Liver (tissue), 9 donors: ENCODE results near the gene PPP4R1. TPM values are rescaled to one million over a fixed set of nuclear protein-coding genes. Genes with fewer than 3 reads are reported as not detected.

Source experiments
- DNase-seq: peaks from one replicate; pipeline ENCODE4 v3.0.0-alpha.2; 2017; ENCODE audit warnings: low spot score
- H3K27ac ChIP-seq, 2 donors: one replicate each; pipeline ENCODE4 v1.7.0; 2013; ENCODE audit warnings: inconsistent platforms in 2 of 2, low read length in 2 of 2, control low read depth in 1 of 2, low read depth in 1 of 2, mild to moderate bottlenecking in 1 of 2
- H3K27me3 ChIP-seq, 4 donors: one replicate each; pipeline versions ENCODE4 v1.6.1 to v1.7.0; 2013; ENCODE audit warnings: low read length in 3 of 4, inconsistent platforms in 1 of 4, mild to moderate bottlenecking in 1 of 4, moderate library complexity in 1 of 4; ENCODE audit not compliant: control insufficient read depth in 4 of 4, insufficient read depth in 4 of 4
- H3K36me3 ChIP-seq, 4 donors: one replicate each; pipeline versions ENCODE4 v1.6.1 to v1.7.0; 2013; ENCODE audit warnings: low read length in 3 of 4, mild to moderate bottlenecking in 3 of 4, low read depth in 1 of 4, moderate library complexity in 1 of 4; ENCODE audit not compliant: control insufficient read depth in 4 of 4, insufficient read depth in 3 of 4
- H3K4me1 ChIP-seq, 4 donors: one replicate each; pipeline versions ENCODE4 v1.6.1 to v1.7.0; 2013; ENCODE audit warnings: low read length in 3 of 4, mild to moderate bottlenecking in 3 of 4, moderate library complexity in 1 of 4; ENCODE audit not compliant: control insufficient read depth in 4 of 4, insufficient read depth in 4 of 4
- H3K4me3 ChIP-seq, 3 donors: one replicate each; pipeline versions ENCODE4 v1.6.1 to v1.7.0; 2013; ENCODE audit warnings: low read length in 3 of 3, control low read depth in 1 of 3, low read depth in 1 of 3, mild to moderate bottlenecking in 1 of 3
- H3K9ac ChIP-seq, 2 donors: one replicate each; pipeline ENCODE4 v1.7.0; 2013; ENCODE audit warnings: low read length in 2 of 2, mild to moderate bottlenecking in 2 of 2, moderate library complexity in 2 of 2, control low read depth in 1 of 2, low read depth in 1 of 2
- H3K9me3 ChIP-seq, 4 donors: one replicate each; pipeline versions ENCODE4 v1.6.1 to v1.7.0; 2013; ENCODE audit warnings: low read length in 3 of 4; ENCODE audit not compliant: control insufficient read depth in 4 of 4
- EGR1 ChIP-seq, 2 donors: IDR thresholded peaks; 2 replicates each; pipeline ENCODE4 v1.6.1; 2016 to 2018; ENCODE audit warnings: antibody characterized with exemption in 2 of 2, low read depth in 2 of 2
- FOXA1 ChIP-seq: IDR thresholded peaks from 2 replicates; pipeline ENCODE4 v1.6.1; 2016; ENCODE audit warnings: antibody characterized with exemption
- FOXA2 ChIP-seq: IDR thresholded peaks from 2 replicates; pipeline ENCODE4 v1.6.1; 2016; ENCODE audit warnings: antibody characterized with exemption
- GABPA ChIP-seq, 2 donors: IDR thresholded peaks in 1 of 2; conservative IDR thresholded peaks in 1 of 2; 2 replicates each; pipeline ENCODE4 v1.6.1; 2016; ENCODE audit warnings: antibody characterized with exemption in 2 of 2, mild to moderate bottlenecking in 1 of 2, moderate library complexity in 1 of 2
- HNF4A ChIP-seq, 2 donors: conservative IDR thresholded peaks; 2 replicates each; pipeline ENCODE4 v1.6.1; 2016; ENCODE audit warnings: antibody characterized with exemption in 2 of 2, mild to moderate bottlenecking in 2 of 2
- HNF4G ChIP-seq: IDR thresholded peaks from 2 replicates; pipeline ENCODE4 v1.6.1; 2016; ENCODE audit warnings: antibody characterized with exemption
- JUND ChIP-seq, 2 donors: IDR thresholded peaks; 2 replicates each; pipeline ENCODE4 v1.6.1; 2016; ENCODE audit warnings: antibody characterized with exemption in 2 of 2
- NR2F2 ChIP-seq: IDR thresholded peaks from 2 replicates; pipeline ENCODE4 v1.6.1; 2016; ENCODE audit warnings: antibody characterized with exemption
- RAD21 ChIP-seq, 2 donors: IDR thresholded peaks; 2 replicates each; pipeline ENCODE4 v1.6.1; 2016; ENCODE audit warnings: antibody characterized with exemption in 2 of 2, mild to moderate bottlenecking in 2 of 2
- RXRA ChIP-seq, 2 donors: IDR thresholded peaks; 2 replicates each; pipeline ENCODE4 v1.6.1; 2017 to 2018; ENCODE audit warnings: antibody characterized with exemption in 2 of 2, mild to moderate bottlenecking in 1 of 2
- SP1 ChIP-seq: IDR thresholded peaks from 2 replicates; pipeline ENCODE4 v1.6.1; 2018; ENCODE audit warnings: antibody characterized with exemption, mild to moderate bottlenecking
- TAF1 ChIP-seq: conservative IDR thresholded peaks from 2 replicates; pipeline ENCODE4 v1.6.1; 2016; ENCODE audit warnings: antibody characterized with exemption, mild to moderate bottlenecking
- YY1 ChIP-seq: IDR thresholded peaks from 2 replicates; pipeline ENCODE4 v1.6.1; 2016; ENCODE audit warnings: antibody characterized with exemption, mild to moderate bottlenecking
- whole genome bisulfite sequencing: extraction: QIAGEN DNeasy Blood & Tissue Kit; methylation state at CpG from one replicate; pipeline ENCODE4 v1.1.7; 2013; 5-methylcytosine and 5-hydroxymethylcytosine counted together
- polyA plus RNA-seq, 2 donors: library from polyadenylated mRNA; stranded (reverse) in 1 of 2; unstranded in 1 of 2; fragments of 200-250 nt in 1 of 2; fragments of >200 nt in 1 of 2; fragmentation: Nextera tagmentation in 1 of 2; extraction: Ambion mirVana in 1 of 2; gene quantifications; one replicate each; pipeline versions ENCODE4 v1.2.1 to v1.2.3, GENCODE V29; 2013 to 2015
- total RNA-seq, 2 donors: library from RNA; depleted of rRNA; stranded (reverse); fragments of >200 nt; gene quantifications; one replicate each; pipeline ENCODE4 v1.2.3, GENCODE V29; 2014
- TF ChIP-seq, protein P1 (sequence below): IDR thresholded peaks from 2 replicates; pipeline ENCODE4 v1.6.1; 2016; ENCODE audit warnings: antibody characterized with exemption
- TF ChIP-seq, protein P2 (sequence below): IDR thresholded peaks from 2 replicates; pipeline ENCODE4 v1.6.1; 2016; ENCODE audit warnings: antibody characterized with exemption, mild to moderate bottlenecking
- TF ChIP-seq, protein P3 (sequence below): fragments of 150-350 bp; IDR thresholded peaks from 2 replicates; pipeline ENCODE4 v1.5.1; 2017; ENCODE audit warnings: improper control_type of control experiment, low read depth, low read length; ENCODE audit not compliant: missing input control
- TF ChIP-seq, protein P4 (sequence below): IDR thresholded peaks from 2 replicates; pipeline ENCODE4 v1.6.1; 2016; ENCODE audit warnings: antibody characterized with exemption
- TF ChIP-seq, protein P5 (sequence below): IDR thresholded peaks from 2 replicates; pipeline ENCODE4 v1.6.1; 2016; ENCODE audit warnings: antibody characterized with exemption
- donor health status: healthy.
- donor health status: healthy.
- donor health status: healthy.
- donor health status: healthy.
- donor health status: healthy.

The PPP4R1 gene
- total and polyA plus RNA-seq, 4 donors, result 11.7 to 50.8 (median 22.8) TPM

DNA sequence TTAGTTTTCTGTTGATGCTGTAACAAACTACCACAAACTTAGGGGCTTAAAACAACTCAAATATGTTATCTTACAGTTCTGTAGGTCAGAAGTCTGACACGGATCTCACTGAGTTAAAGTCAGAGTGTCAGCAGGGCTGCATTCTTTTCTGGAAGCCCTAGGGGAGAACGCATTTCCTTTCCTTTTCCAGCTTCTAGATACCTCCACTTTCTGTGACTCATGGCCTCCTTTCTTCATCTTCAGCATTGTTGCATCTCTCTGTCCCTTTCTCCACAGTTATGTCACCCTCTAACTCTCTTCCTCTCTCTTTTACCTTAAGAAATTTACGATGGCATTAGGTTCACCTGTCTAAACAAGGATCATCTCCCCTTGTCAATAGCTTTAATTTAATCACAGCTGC, 13.3 kb upstream of the PPP4R1 start:
- H3K4me3 ChIP-seq, result no peak overlapping the region
- no peaks in the 10 kb centered on the region for H3K4me1 ChIP-seq
- no peaks in the 10 kb centered on the region for H3K9me3 ChIP-seq
- H3K9ac ChIP-seq, result no peak overlapping the region
- no peak overlapping the region for H3K27ac ChIP-seq
- no peak for TF ChIP-seq FOXA1
- TF ChIP-seq, protein P1, sequence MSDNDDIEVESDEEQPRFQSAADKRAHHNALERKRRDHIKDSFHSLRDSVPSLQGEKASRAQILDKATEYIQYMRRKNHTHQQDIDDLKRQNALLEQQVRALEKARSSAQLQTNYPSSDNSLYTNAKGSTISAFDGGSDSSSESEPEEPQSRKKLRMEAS, result no peak
- TF ChIP-seq, protein P2, sequence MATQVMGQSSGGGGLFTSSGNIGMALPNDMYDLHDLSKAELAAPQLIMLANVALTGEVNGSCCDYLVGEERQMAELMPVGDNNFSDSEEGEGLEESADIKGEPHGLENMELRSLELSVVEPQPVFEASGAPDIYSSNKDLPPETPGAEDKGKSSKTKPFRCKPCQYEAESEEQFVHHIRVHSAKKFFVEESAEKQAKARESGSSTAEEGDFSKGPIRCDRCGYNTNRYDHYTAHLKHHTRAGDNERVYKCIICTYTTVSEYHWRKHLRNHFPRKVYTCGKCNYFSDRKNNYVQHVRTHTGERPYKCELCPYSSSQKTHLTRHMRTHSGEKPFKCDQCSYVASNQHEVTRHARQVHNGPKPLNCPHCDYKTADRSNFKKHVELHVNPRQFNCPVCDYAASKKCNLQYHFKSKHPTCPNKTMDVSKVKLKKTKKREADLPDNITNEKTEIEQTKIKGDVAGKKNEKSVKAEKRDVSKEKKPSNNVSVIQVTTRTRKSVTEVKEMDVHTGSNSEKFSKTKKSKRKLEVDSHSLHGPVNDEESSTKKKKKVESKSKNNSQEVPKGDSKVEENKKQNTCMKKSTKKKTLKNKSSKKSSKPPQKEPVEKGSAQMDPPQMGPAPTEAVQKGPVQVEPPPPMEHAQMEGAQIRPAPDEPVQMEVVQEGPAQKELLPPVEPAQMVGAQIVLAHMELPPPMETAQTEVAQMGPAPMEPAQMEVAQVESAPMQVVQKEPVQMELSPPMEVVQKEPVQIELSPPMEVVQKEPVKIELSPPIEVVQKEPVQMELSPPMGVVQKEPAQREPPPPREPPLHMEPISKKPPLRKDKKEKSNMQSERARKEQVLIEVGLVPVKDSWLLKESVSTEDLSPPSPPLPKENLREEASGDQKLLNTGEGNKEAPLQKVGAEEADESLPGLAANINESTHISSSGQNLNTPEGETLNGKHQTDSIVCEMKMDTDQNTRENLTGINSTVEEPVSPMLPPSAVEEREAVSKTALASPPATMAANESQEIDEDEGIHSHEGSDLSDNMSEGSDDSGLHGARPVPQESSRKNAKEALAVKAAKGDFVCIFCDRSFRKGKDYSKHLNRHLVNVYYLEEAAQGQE, result no peak
- TF ChIP-seq FOXA2, result no peak
- TF ChIP-seq RXRA (IDR thresholded peaks at IDR 0.05), result no peak
- no peak for TF ChIP-seq EGR1 (IDR thresholded peaks at IDR 0.05; ENCODE audit: low read depth in 2 of 2)
- TF ChIP-seq, protein P3, sequence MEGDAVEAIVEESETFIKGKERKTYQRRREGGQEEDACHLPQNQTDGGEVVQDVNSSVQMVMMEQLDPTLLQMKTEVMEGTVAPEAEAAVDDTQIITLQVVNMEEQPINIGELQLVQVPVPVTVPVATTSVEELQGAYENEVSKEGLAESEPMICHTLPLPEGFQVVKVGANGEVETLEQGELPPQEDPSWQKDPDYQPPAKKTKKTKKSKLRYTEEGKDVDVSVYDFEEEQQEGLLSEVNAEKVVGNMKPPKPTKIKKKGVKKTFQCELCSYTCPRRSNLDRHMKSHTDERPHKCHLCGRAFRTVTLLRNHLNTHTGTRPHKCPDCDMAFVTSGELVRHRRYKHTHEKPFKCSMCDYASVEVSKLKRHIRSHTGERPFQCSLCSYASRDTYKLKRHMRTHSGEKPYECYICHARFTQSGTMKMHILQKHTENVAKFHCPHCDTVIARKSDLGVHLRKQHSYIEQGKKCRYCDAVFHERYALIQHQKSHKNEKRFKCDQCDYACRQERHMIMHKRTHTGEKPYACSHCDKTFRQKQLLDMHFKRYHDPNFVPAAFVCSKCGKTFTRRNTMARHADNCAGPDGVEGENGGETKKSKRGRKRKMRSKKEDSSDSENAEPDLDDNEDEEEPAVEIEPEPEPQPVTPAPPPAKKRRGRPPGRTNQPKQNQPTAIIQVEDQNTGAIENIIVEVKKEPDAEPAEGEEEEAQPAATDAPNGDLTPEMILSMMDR, result no peak
- TF ChIP-seq NR2F2, result no peak
- TF ChIP-seq, protein P4, sequence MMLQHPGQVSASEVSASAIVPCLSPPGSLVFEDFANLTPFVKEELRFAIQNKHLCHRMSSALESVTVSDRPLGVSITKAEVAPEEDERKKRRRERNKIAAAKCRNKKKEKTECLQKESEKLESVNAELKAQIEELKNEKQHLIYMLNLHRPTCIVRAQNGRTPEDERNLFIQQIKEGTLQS, result no peak
- no peak for TF ChIP-seq HNF4G
- TF ChIP-seq TAF1, result no peak
- TF ChIP-seq GABPA (IDR thresholded peaks at IDR 0.05 in 1 of 2, conservative IDR thresholded peaks at IDR 0.05 in 1 of 2), result no peak
- TF ChIP-seq RAD21 (IDR thresholded peaks at IDR 0.05), result no peak
- no peak for TF ChIP-seq HNF4A (conservative IDR thresholded peaks at IDR 0.05)
- TF ChIP-seq JUND (IDR thresholded peaks at IDR 0.05), result no peak
- no peak for TF ChIP-seq SP1
- TF ChIP-seq, protein P5, sequence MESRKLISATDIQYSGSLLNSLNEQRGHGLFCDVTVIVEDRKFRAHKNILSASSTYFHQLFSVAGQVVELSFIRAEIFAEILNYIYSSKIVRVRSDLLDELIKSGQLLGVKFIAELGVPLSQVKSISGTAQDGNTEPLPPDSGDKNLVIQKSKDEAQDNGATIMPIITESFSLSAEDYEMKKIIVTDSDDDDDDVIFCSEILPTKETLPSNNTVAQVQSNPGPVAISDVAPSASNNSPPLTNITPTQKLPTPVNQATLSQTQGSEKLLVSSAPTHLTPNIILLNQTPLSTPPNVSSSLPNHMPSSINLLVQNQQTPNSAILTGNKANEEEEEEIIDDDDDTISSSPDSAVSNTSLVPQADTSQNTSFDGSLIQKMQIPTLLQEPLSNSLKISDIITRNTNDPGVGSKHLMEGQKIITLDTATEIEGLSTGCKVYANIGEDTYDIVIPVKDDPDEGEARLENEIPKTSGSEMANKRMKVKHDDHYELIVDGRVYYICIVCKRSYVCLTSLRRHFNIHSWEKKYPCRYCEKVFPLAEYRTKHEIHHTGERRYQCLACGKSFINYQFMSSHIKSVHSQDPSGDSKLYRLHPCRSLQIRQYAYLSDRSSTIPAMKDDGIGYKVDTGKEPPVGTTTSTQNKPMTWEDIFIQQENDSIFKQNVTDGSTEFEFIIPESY, result no peak
- no peak for TF ChIP-seq YY1
- DNase-seq, result no peak
- no peaks in the 10 kb centered on the region for H3K27me3 ChIP-seq
- H3K36me3 ChIP-seq, result no peaks in the 10 kb centered on the region
- WGBS, result 81% methylated on average over 3 of the region's 3 CpGs
